HL-60 (cell line): Measurements from ENCODE around the gene ATRN.

Source experiments
- DNase-seq, 2 experiments: peaks; one replicate each; pipeline ENCODE4 v3.0.0-alpha.2; 2010 to 2020; ENCODE audit warnings: low read depth in 1 of 2, low spot score in 1 of 2
- H3K27ac ChIP-seq: fragments of 250-450 bp; sonication (Bioruptor Pico); replicated peaks from 2 replicates; pipeline ENCODE4 v1.5.1; 2020; ENCODE audit warnings: mild to moderate bottlenecking, moderate library complexity
- H3K27me3 ChIP-seq: fragments of 250-450 bp; sonication (Bioruptor Pico); 2 replicates; pipeline ENCODE4 v1.5.1; 2021; ENCODE audit warnings: mild to moderate bottlenecking, moderate library complexity; ENCODE audit not compliant: insufficient read depth, poor library complexity, severe bottlenecking
- H3K4me3 ChIP-seq: replicated peaks from 2 replicates; pipeline ENCODE4 v1.5.1; 2011; ENCODE audit warnings: mild to moderate bottlenecking, control low read depth, low read length; ENCODE audit not compliant: insufficient read depth
- CTCF ChIP-seq: IDR thresholded peaks from one replicate; pipeline ENCODE4 v1.5.1; 2011; ENCODE audit warnings: low read length, control low read depth, inconsistent platforms; ENCODE audit not compliant: insufficient read depth
- GABPA ChIP-seq: IDR thresholded peaks from 2 replicates; pipeline ENCODE4 v1.6.1; 2012; ENCODE audit warnings: low read depth
- POLR2AphosphoS5 ChIP-seq: IDR thresholded peaks from 2 replicates; pipeline ENCODE4 v1.6.1; 2012; ENCODE audit warnings: low read depth
- SPI1 ChIP-seq: IDR thresholded peaks from 2 replicates; pipeline ENCODE4 v1.6.1; 2012; ENCODE audit warnings: low read depth, mild to moderate bottlenecking, borderline replicate concordance
- TF ChIP-seq, protein P1 (sequence below): IDR thresholded peaks from 2 replicates; pipeline ENCODE4 v1.6.1; 2012; ENCODE audit warnings: low read depth; ENCODE audit not compliant: insufficient replicate concordance

The ATRN gene

DNA sequence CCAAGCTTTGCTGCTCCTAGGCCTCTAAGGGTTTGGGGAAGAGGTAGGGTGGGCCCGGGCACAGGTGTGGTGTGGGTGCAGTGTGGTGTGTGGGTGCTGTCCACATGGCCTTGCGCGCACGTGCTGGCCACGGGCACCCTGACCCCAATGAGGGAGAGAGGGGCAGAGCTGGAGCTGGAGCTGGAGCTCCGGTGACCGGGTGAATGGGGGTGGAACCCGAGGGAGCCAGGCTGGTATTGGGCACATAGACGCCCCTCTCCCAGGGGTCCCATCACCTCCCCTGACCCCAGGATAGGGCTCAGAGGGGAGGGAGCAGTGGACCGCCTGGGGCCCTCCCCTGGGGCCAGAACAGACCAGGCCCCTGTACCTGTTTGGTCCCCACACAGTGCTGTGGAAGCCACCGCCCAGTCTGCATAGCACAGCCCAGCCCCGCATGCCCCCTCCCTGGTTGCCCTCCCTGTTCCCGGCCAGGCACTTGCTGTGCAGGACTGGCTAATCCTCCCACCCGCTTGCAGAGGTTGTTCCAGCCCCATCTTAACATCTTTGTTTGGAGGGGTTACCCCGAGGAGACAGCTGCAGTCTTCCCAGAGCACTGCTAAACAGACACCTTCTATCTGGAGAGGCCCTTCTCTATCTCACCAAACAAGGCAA, 210.0 kb downstream of the ATRN start:
- DNase-seq: no peak

GRCh38 chr20:3681352-3681930, 210.6 kb downstream of the ATRN start:
- H3K27ac ChIP-seq: no peak overlapping the region
- no peak overlapping the region for H3K4me3 ChIP-seq
- H3K27me3 ChIP-seq: peaks cover 55% of the 10 kb centered on the region
- TF ChIP-seq SPI1: no peak
- no peak for TF ChIP-seq GABPA
- TF ChIP-seq, protein P1, sequence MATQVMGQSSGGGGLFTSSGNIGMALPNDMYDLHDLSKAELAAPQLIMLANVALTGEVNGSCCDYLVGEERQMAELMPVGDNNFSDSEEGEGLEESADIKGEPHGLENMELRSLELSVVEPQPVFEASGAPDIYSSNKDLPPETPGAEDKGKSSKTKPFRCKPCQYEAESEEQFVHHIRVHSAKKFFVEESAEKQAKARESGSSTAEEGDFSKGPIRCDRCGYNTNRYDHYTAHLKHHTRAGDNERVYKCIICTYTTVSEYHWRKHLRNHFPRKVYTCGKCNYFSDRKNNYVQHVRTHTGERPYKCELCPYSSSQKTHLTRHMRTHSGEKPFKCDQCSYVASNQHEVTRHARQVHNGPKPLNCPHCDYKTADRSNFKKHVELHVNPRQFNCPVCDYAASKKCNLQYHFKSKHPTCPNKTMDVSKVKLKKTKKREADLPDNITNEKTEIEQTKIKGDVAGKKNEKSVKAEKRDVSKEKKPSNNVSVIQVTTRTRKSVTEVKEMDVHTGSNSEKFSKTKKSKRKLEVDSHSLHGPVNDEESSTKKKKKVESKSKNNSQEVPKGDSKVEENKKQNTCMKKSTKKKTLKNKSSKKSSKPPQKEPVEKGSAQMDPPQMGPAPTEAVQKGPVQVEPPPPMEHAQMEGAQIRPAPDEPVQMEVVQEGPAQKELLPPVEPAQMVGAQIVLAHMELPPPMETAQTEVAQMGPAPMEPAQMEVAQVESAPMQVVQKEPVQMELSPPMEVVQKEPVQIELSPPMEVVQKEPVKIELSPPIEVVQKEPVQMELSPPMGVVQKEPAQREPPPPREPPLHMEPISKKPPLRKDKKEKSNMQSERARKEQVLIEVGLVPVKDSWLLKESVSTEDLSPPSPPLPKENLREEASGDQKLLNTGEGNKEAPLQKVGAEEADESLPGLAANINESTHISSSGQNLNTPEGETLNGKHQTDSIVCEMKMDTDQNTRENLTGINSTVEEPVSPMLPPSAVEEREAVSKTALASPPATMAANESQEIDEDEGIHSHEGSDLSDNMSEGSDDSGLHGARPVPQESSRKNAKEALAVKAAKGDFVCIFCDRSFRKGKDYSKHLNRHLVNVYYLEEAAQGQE: no peak
- no peak for TF ChIP-seq POLR2AphosphoS5
- TF ChIP-seq CTCF: no peak
- DNase-seq: no peak

More for the DNA sequence above, 210.0 kb downstream of the ATRN start:
- peaks cover 61% of the 10 kb centered on the region for H3K27me3 ChIP-seq
- H3K4me3 ChIP-seq: no peak overlapping the region
- TF ChIP-seq GABPA: no peak
- no peak for TF ChIP-seq POLR2AphosphoS5
- no peak for TF ChIP-seq CTCF
- TF ChIP-seq, protein P1: no peak
- no peak for TF ChIP-seq SPI1
- no peak overlapping the region for H3K27ac ChIP-seq

DNA sequence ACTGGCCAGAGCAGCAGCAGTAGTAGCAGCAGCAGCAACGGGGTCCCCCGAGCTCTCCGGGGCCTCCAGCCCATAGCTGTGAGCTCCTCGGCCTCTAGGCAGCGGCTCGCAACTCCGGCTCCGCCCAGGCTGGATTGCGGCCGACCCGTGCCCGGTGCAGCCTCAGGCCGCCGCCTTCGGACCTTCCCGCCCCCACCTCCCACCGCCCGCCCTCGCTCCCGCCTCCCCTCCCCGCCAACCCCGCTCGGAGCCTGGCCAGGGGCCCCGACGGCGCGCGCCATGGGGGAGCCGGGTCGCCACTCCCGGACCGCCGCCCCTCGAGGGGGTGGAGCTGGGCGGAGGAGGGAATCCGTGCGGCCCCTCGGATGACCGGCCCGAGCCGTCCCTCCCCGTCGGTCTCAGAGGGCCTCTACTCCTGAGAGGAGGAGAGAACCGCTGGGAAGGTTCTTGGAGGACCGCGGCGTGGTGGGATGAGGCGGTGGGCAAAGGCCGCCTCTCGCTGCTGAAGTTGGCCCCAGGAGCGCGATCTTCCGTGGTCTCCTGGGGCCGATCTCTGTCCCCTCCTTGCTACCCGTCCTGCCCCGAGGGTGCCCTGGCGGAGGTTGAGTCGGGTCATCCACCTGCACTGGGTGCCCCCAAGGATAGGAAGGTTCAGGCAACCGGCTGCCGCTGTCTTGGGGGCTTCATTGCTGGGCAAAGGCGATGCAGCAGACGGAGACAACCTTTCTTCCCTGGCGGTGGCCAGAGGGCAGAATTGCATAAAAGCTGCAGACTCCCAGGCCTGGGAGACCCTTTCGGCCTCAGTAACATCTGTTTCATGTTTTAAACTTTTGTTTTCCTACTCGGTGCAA, 211.3 kb downstream of the ATRN start, which contains the start of gene ADAM33:
TSS of gene ADAM33 (minus strand) at position 80 of the 851 bp plus-strand sequence. CDS start at position 74, 6 bp downstream.
- no peak for DNase-seq
- TF ChIP-seq, protein P1: no peak
- no peak for TF ChIP-seq GABPA
- no peak for TF ChIP-seq CTCF
- TF ChIP-seq POLR2AphosphoS5: no peak
- TF ChIP-seq SPI1: no peak
- Histone ChIP-seq H3K4me3 (no peak within 1 kb of the TSS), H3K27ac (no peak within 1 kb of the TSS), H3K27me3 (peaks cover 54% of the 10 kb centered on the region)
